CD4-positive, alpha-beta T cell treated with Interleukin-17A for 1 hour (primary cell): Measurements from ENCODE around the gene SPTBN1.
"Not testable (repeated sequence)": the region's sequence is repeated elsewhere in the genome, so short reads cannot be mapped to it uniquely, and the experiment has no call there.

ENCODE experiments used
- DNase-seq: peaks from one replicate; pipeline ENCODE4 v3.0.0-alpha.2; 2020

Gene SPTBN1

DNA sequence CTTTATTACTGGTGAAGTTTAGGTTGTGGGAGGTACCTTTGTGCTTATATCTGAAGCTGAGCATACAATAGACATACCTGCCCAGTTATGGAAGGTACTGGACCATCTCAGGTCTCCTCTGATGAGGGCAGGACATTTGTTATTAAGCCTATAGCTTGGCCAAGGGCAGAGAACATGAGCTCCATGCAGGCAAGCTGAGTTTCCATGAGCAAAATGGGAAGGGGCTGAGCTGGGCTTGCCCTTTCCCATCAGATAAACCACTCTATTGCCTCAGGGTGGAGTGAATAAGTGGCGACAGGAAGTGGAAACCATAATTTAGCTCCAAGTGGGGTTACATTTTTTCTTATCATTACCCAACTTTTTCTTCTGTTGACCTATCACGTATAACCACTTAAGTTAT, 227.5 kb downstream of the SPTBN1 start:
- DNase-seq = no peak

DNA sequence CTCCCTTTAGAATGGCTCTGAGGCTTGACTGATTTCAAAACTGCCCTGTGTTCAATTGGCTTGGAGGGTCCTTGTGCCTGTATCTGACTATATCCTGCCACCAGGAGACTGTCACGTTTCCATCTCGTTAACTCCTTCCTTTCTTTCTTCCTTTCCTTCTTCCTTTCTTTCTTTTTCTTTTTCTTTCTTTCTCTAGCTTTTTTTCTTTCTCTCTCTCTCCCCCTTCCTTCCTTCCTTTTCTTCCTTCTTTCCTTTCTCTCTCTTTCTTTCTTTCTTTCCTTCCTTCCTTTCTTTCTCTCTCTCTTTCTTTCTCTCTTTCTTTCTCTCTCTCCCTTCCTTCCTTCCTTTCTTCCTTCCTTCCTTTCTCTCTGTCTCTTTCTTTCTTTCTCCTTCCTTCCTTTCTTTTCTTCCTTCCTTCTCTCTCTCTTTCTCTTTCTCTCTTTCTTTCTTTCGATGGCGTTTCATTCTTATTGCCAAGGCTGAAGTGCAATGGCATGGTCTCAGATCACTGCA, 229.2 kb downstream of the SPTBN1 start:
- DNase-seq = no peak

DNA sequence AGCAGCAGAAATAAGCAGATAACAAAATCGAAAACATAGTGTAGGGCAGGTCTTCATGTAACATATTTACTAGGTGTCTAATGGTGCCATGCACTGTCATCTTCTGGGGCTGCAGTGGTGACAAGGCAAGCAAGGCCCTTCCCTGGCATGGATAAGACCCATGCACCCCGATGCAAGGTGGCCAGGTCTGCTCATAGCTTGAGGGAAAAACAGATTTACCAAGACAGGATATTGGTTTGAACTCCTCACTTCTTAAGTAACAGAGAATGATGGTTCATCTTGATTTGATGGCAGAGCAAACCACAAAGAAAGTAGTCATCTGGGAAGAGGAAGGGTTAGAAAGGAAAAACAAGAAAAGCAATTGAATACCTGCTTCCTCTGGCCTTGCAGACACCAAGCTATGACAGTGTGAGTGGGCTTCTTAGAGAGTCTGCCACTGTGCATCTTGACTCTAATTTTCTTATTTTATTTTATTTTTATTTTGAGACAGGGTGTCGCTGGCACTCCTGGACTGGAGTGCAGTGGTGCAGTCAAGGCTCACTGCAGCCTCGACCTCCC, 231.5 kb downstream of the SPTBN1 start:
- DNase-seq = no peak

DNA sequence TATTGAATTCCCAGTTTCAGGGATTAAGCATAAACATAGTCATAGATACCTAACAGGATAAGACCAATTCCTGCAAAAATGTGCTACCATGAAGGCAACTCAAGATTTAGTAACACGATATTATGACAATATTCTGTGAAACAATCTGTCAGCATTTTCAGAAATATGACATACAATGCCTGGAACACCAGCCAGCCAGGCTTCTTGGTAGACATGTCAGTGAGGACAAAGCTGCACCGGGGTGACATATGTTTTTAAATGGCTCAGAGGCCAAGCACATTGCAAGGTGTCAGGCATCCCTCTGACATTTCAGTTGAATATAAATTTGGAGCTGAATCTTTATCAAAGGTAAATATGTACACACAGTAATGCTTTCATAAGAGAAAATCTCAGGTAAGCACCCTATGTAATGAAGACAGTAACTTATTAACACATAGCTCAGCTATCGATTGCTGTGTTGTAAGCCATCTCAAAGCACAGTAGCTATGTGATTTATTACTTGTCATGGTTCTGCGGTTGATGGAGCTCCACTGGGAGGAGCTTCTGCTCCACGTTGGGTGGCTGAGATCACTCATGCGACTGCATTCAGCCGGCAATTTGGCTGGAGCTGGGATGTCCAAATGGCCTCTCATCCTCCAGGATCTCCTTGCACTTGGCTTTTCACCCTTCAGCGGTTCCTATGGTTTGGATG, 235.5 kb downstream of the SPTBN1 start:
- DNase-seq = no peak

DNA sequence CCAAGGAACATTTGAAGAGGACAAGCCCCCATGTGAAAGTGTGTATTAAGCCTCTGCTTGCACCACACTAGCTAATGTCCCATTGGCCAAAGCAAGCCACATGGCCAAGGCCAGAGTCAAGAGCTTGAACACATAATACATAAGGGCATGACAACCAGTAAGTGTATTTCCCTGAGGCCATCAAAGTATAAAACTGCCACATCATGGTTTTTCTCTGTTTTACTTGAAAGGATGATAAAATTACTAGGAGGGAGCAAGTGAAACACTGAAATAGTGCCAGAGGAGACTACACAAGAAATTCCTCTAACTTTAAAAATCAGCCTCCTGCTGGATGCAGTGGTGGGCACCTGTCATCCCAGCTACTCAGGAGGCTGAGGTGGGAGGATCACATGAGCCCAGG, 236.4 kb downstream of the SPTBN1 start:
- DNase-seq = no peak

DNA sequence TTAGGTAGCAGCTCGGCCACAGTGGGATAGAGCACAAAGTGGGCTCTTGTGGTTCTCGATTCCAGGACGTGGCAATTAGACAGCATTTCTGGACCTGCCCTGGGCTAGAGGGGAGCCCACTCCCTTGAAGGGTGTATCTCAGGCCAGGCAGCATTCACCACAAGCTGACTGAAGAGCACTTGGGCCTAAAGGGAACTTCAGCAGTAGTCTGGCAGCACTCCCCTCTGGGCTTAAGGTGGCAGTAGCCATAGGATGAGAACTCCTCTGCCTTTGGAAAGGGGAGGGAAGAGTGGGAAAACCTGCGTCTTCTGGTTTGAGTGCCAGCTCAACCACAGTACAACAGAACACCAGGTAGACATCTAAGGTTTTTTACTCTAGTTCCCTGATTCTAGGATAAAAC, 239.3 kb downstream of the SPTBN1 start:
- no peak for DNase-seq

DNA sequence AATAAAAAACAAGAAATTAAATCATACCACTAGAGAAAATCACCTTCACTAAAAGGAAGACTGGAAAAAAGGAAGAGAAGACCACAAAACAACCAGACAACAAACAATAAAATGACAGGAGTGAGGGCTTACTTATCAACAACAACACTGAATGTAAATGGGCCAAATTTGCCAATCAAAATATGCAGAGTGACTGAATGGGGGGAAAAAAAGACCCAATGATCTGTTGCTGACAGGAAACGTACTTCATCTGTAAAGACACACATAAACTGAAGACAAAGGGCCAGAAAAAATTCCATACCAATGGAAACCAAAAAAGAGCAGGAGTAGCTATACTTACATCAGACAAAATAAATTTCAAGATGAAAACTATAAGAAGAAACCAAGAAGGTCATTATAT, 241.8 kb downstream of the SPTBN1 start:
- no peak for DNase-seq

DNA sequence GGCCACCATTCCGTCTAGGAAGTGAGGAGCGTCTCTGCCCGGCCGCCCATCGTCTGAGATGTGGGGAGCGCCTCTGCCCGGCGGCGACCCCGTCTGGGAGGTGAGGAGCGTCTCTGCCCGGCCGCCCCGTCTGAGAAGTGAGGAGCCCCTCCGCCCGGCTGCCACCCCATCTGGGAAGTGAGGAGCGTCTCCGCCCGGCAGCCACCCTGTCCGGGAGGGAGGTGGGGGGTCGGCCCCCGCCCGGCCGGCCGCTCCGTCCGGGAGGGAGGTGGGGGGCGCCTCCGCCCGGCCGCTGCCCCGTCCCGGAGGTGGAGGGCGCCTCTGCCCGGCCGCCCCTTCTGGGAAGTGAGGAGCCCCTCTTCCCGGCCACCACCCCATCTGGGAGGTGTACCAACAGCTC, 242.8 kb downstream of the SPTBN1 start:
- DNase-seq = not testable (repeated sequence)

DNA sequence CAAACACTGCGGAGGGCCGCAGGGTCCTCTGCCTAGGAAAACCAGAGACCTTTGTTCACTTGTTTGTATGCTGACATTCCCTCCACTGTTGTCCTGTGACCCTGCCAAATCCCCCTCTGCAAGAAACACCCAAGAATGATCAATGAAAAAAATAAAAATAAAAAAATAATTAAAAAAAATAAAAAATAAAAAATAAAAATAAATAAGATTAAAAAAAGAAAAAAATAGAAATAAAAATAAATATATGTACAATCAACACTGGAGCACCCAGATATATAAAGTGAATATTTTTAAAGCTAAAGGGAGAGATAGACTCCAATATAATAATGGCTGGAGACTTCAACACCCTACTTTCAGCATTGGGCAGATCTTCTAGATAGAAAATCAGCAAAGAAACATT, 243.5 kb downstream of the SPTBN1 start:
- no peak for DNase-seq

DNA sequence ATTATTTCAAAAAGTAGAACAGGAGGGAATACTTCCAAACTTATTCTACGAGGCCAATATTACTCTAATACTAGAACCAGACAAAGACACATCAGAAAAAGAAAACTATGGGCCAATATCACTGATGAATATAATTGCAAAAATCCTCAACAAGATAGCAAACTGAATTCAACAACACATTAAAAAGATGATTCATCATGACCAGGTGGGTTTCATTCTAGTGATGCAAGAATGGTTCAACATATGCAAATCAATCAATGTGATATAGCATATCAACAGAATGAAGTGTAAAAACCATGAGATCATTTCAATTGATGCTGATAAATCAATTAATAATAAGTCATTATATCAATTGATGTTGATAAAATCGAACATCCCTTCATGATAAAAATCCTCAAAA, 244.9 kb downstream of the SPTBN1 start:
- DNase-seq = no peak

DNA sequence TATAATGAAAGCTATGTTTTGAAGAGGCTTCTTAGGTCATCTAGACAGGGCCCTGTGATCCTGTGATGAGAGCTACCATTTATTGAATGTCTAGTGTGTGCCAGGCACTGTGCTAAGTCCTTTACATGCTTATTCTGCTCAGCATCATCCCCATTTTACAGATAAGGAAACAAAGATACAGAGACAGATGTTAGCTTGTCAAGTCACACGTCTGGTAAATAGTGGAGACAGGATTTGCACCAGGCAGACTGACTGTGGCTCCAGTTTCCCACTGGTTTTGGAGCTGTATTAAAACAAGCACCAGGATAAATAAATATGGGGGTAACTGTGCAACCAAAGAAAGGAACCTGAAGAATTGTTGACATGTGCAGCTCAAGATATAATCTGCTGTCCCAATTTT, 248.1 kb downstream of the SPTBN1 start:
- DNase-seq = no peak

DNA sequence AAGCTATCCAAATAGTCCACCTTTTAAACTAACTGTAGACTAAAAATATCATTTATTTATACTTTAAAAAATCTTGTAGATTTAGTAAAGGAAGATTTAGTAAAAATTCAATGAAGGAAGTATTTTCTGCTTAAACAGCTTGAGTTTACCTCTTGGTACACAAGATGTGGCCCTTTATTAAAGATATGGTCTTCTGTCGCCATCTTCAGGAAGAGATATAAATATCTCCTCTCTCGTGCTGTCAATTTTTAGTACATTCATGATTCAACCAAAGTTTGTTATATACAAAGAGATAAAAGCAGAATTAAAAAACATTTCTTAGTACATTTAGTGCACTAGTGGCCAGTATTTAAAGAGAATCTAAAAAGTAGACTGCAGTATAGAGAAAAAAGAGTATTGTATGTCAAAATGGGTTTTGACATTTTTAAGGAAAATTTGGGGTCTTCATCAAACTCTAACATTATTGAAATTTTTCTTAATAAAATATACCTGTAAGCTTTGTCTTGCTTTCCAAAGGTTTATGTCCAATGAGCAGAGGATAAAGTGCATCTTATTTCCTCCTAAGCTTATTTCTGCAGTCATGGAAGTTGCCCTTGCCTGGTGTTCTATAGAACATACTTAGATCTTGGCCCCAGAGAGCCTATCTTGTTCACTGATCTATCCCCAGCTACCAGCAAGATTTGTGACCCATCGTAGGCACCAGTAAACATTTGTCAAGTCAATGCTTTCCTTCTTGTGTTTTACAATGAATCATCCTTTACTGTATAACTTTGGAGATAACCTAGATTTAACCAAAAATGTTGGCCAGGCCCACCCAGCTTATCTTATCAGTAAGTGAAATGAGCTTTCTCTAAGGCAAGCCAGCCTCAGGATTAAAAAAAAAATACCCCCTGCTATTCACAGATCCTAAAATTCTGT, 248.8 kb downstream of the SPTBN1 start:
- peak; percentile 72 for DNase-seq

DNA sequence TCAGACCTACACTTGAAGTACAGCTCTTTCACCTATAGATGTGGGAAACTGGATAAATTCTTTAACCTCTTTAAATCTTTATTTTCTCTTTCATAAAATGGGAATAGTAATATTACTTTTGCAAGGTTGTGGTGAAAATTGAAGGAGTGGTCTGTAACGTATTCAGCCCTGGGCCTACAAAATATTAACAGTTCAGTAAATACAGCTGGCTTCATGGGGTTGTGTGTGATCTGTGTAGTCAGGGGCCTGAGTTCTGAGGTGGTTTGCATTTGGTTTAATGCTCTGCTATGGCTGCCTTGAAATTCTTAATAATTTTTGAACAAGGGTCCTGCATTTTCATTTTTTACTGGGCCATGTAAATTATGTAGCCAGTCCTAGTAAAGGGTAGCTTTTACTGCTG, 250.5 kb downstream of the SPTBN1 start:
- DNase-seq = no peak

DNA sequence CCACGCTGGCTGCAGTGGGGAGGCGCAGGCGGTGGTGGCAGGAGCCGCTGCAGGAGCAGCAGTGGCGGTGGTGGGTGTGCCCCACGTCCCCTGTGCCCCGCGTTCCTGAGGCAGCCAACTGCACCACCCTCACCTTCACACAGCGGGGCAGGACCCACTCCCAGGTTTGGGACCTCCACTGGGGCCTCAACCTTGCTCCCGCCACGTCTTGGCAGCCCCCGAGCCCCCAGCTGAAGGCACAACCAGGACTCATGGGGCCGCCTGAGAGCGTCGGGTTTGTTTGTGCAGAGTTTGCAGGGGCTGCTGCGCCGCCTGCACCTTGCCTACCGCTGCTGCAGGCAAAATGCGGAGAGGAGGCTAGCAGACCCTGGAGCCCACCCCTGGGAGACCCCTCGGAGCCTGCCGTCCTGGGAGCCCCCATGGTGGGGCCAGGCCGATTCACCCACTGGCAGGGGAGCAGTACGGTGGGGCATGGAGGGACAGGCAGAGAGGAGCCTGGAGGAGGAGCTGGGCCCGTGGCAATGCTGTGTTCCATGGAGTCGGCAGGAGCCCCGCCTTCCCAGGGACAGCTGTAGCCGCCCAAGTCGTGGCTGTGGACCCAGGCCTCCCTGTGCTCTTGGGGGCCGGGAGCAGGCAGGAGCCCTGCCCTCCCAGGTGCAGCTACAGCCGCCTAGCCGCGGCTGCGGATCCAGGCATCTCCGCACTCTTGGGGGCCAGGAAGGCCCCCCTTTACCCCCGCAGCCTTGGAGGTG, 252.6 kb downstream of the SPTBN1 start:
- no peak for DNase-seq

DNA sequence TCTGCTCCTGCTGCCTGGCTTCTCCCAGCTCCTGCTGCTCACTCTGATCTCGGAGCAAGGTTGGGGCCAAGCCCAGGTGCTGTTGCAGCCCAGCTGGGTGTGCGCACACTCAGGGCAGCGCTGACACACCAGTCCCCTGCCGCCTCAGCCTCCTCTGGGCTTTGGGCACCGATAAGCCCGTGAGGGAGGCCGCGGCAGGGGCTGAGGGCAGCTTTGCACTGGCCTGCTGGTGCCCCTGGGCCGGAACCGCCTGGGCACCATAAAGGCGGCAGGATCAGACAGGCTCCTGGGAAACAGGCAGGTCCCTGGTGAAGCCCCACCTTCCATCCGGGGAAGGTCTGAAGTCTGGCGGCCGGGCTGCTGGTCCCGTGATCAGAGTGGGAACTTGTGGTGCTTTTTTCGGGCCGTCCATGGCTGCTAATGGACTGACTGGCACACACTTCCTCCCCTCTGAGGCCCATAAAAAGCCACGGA, 253.2 kb downstream of the SPTBN1 start:
- DNase-seq = no peak

DNA sequence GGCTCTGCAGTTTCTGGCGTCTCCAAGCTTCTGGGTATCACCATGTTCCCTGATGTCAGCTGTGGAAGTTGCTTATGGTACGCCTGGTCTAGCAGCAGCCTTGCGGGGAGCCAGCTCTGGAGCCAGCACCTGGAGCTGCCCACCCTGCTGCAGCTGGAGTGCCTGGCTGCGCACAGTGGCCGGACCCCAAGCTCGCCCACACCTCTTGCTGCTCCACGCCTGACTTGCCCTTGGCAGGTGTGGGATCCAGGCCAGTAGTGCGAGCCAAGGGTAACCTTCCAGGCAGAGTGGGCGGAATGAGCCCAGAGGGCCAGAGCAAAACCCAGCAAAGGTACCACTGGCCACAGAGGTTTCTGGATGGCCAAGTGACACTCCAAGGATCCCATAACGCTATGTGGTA, 254.1 kb downstream of the SPTBN1 start:
- no peak for DNase-seq

DNA sequence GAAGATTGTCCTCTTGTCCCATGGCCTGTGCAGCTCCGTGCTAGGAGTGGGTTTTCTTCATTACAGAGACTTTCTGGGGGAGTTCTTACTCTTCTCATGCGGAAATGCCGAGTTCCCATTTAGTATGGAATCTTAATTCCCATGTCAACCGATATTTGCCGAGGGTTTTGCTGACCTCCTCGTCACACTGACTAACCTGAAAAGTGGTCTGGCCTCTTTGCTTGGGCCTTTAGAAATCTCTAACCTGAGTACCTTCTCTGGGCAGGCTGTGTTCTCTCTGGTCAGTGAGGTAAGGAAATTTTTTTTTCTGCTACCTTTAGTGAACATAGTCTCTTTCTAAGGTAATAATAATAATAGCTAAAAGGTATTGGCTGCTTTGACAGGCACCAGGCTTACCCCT, 256.4 kb downstream of the SPTBN1 start:
- DNase-seq = no peak

DNA sequence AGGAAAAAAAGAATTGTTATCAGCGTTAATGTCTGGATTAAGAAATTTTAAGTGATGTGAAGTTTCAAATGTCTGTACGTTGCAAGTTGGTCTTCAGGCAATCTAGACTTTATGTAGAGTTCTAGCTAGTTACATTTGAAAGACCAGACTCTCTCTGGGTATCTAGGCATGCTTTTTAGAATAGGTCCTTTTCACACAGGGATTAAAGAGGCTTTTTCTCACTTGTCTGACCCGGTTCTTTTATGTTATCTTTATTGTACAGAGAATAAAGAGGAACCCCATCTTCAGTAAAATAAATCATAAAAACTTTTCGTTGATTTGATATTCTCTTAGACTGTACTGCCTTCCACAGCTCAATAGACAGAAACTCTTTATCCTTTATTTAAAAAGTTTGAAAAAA, 258.9 kb downstream of the SPTBN1 start:
- no peak for DNase-seq

DNA sequence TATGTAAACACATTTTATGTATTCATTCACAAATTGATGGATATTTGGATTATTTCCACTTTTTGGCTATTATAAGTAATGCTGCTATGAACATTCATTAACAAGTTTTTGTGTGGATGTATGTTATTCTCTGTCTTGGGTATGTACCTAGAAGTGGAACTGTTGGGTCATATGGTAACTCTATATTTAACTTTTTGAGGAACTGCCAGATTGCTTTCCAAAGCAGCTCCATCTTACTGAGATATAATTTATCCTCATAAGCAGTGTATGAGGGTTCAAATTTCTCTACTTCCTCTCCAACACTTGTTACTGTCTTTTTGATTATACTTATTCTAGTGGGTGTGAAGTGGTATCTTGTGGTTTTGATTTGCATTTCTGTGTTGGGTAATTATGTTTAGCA, 260.2 kb downstream of the SPTBN1 start:
- no peak for DNase-seq

DNA sequence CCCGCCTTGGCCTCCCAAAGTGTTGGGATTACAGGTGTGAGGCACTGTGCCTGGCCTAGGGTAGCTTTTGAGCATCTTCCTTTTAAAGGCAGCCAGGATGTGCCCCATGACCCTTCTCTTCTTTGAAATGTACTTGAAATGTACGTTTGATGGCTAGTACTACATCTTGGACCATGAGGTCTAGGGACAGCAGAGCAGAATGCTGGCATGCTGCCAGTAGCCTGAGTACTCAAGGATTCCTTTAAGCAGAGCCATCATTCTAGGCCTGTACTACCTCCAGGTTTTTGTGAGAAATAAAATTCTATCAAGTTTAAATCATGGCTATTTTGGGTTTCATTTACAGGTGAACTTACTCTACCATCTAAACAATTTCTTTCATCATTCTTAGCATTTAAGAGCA, 264.4 kb downstream of the SPTBN1 start:
- DNase-seq = no peak
